Measurements from ENCODE around the gene CSNK1G1.
A peak's percentile ranks its signal among the peaks of the same experiment; 100 is the strongest.
"Not testable (repeated sequence)": the region's sequence is repeated elsewhere in the genome, so short reads cannot be mapped to it uniquely, and the experiment has no call there.

The CSNK1G1 gene

GRCh38 chr15:64355944-64356709, at the start of gene CSNK1G1:
TSS of gene CSNK1G1 (minus strand) at chr15:64356173. CDS start at chr15:64300499, 55,674 bp downstream.
- TF ChIP-seq POLR2A (IDR thresholded peaks at IDR 0.05; ENCODE audit: extremely low read depth, insufficient read length) (peak; percentile 64), MAX (IDR thresholded peaks at IDR 0.05; ENCODE audit: low read depth, low read length) (peak; percentile 78), MYC (IDR thresholded peaks at IDR 0.05; ENCODE audit: low read depth, low read length) (peak; percentile 59; the same call in 1 of the 2 replicates), CTCF (IDR thresholded peaks at IDR 0.05; ENCODE audit: low read depth, low read length) (no peak)
- H3K4me3 ChIP-seq (ENCODE audit: low read depth, low read length): peak within 1 kb of the TSS; percentile 91
- peak; percentile 98 for DNase-seq (ENCODE audit: low read depth)

- no peak overlapping the region for H3K4me3 ChIP-seq (ENCODE audit: low read depth, low read length)
- no peak for TF ChIP-seq CTCF (IDR thresholded peaks at IDR 0.05; ENCODE audit: low read depth, low read length)
- no peak for TF ChIP-seq MYC (IDR thresholded peaks at IDR 0.05; ENCODE audit: low read depth, low read length)
- no peak for TF ChIP-seq POLR2A (IDR thresholded peaks at IDR 0.05; ENCODE audit: extremely low read depth, insufficient read length)
- no peak for TF ChIP-seq MAX (IDR thresholded peaks at IDR 0.05; ENCODE audit: low read depth, low read length)
- no peak for DNase-seq (ENCODE audit: low read depth)
These were observed 44.6 kb upstream of the CSNK1G1 start for GRCh38 chr15:64400583-64400982.

GRCh38 chr15:64398575-64398974, 42.6 kb upstream of the CSNK1G1 start:
- TF ChIP-seq MAX (IDR thresholded peaks at IDR 0.05; ENCODE audit: low read depth, low read length): no peak
- no peak for TF ChIP-seq CTCF (IDR thresholded peaks at IDR 0.05; ENCODE audit: low read depth, low read length)
- TF ChIP-seq POLR2A (IDR thresholded peaks at IDR 0.05; ENCODE audit: extremely low read depth, insufficient read length): no peak
- TF ChIP-seq MYC (IDR thresholded peaks at IDR 0.05; ENCODE audit: low read depth, low read length): no peak
- no peak overlapping the region for H3K4me3 ChIP-seq (ENCODE audit: low read depth, low read length)
- DNase-seq (ENCODE audit: low read depth): no peak

GRCh38 chr15:64396789-64397188, 40.8 kb upstream of the CSNK1G1 start:
- DNase-seq (ENCODE audit: low read depth): no peak
- TF ChIP-seq MYC (IDR thresholded peaks at IDR 0.05; ENCODE audit: low read depth, low read length) (no peak), MAX (IDR thresholded peaks at IDR 0.05; ENCODE audit: low read depth, low read length) (no peak), POLR2A (IDR thresholded peaks at IDR 0.05; ENCODE audit: extremely low read depth, insufficient read length) (no peak), CTCF (IDR thresholded peaks at IDR 0.05; ENCODE audit: low read depth, low read length) (no peak)
- no peak overlapping the region for H3K4me3 ChIP-seq (ENCODE audit: low read depth, low read length)

GRCh38 chr15:64392471-64392870, 36.5 kb upstream of the CSNK1G1 start:
- not testable (repeated sequence) for H3K4me3 ChIP-seq (ENCODE audit: low read depth, low read length); DNase-seq (ENCODE audit: low read depth)

- H3K4me3 ChIP-seq (ENCODE audit: low read depth, low read length): peak overlapping the region; percentile 96
- TF ChIP-seq POLR2A (IDR thresholded peaks at IDR 0.05; ENCODE audit: extremely low read depth, insufficient read length): no peak
- TF ChIP-seq MAX (IDR thresholded peaks at IDR 0.05; ENCODE audit: low read depth, low read length): no peak
- TF ChIP-seq MYC (IDR thresholded peaks at IDR 0.05; ENCODE audit: low read depth, low read length): no peak
- TF ChIP-seq CTCF (IDR thresholded peaks at IDR 0.05; ENCODE audit: low read depth, low read length): no peak
- no peak for DNase-seq (ENCODE audit: low read depth)
These were observed 33.1 kb upstream of the CSNK1G1 start for GRCh38 chr15:64389036-64389435.

All from NB4 (cell line).